Hepatocyte (in vitro differentiated cells): Measurements from ENCODE around the gene GPX4. TPM values are rescaled to one million over a fixed set of nuclear protein-coding genes. Genes with fewer than 3 reads are reported as not detected.

Experiments
- DNase-seq: peaks from one replicate; pipeline ENCODE4 v3.0.0-alpha.2; 2016; ENCODE audit warnings: low spot score
- H2AFZ ChIP-seq: fragments of 200-600 bp; sonication (generic); 2 replicates; pipeline ENCODE4 v1.6.0; 2016; ENCODE audit warnings: antibody characterized with exemption, mild to moderate bottlenecking
- H3K27ac ChIP-seq: fragments of 200-600 bp; sonication (generic); 2 replicates; pipeline ENCODE4 v1.5.1; 2016; ENCODE audit warnings: mild to moderate bottlenecking
- H3K27me3 ChIP-seq: fragments of 200-600 bp; sonication (generic); 2 replicates; pipeline ENCODE4 v1.6.1; 2016
- H3K36me3 ChIP-seq: fragments of 200-600 bp; sonication (generic); replicated peaks from 2 replicates; pipeline ENCODE4 v1.5.1; 2016; ENCODE audit warnings: low read depth; ENCODE audit not compliant: insufficient read depth
- H3K4me1 ChIP-seq: fragments of 200-600 bp; sonication (generic); 2 replicates; pipeline ENCODE4 v1.5.1; 2016; ENCODE audit warnings: mild to moderate bottlenecking, moderate library complexity; ENCODE audit not compliant: insufficient read depth
- H3K4me2 ChIP-seq: fragments of 200-600 bp; sonication (generic); 2 replicates; pipeline ENCODE4 v1.6.0; 2016
- H3K4me3 ChIP-seq: fragments of 200-600 bp; sonication (generic); 2 replicates; pipeline ENCODE4 v1.5.1; 2016; ENCODE audit warnings: mild to moderate bottlenecking
- H3K79me2 ChIP-seq: fragments of 200-600 bp; sonication (generic); 2 replicates; pipeline ENCODE4 v1.6.0; 2017; ENCODE audit warnings: mild to moderate bottlenecking
- H3K9me2 ChIP-seq: fragments of 200-600 bp; sonication (generic); replicated peaks from 2 replicates; pipeline ENCODE4 v1.6.0; 2017; ENCODE audit warnings: mild to moderate bottlenecking; ENCODE audit not compliant: insufficient read depth
- H3K9me3 ChIP-seq: fragments of 200-600 bp; sonication (generic); 2 replicates; pipeline ENCODE4 v1.5.1; 2016; ENCODE audit warnings: low read depth, mild to moderate bottlenecking
- H4K20me1 ChIP-seq: fragments of 200-600 bp; sonication (generic); 2 replicates; pipeline ENCODE4 v1.6.0; 2016; ENCODE audit warnings: mild to moderate bottlenecking; ENCODE audit not compliant: insufficient read depth, poor library complexity, severe bottlenecking
- EZH2 ChIP-seq: fragments of 200-600 bp; sonication (generic); IDR thresholded peaks from 2 replicates; pipeline ENCODE4 v1.6.1; 2016; ENCODE audit warnings: antibody characterized with exemption, mild to moderate bottlenecking, borderline replicate concordance
- EZH2phosphoT487 ChIP-seq: fragments of 200-600 bp; sonication (generic); IDR thresholded peaks from one replicate; pipeline ENCODE4 v1.6.1; 2018; ENCODE audit warnings: antibody characterized with exemption, mild to moderate bottlenecking, low read depth, moderate library complexity; ENCODE audit not compliant: unreplicated experiment, severe bottlenecking
- WGBS: methylation state at CpG from one replicate; pipeline ENCODE4 v1.1.6; 2016; ENCODE audit warnings: low lambda C conversion rate; ENCODE audit errors: missing lambda C conversion rate; 5-methylcytosine and 5-hydroxymethylcytosine counted together
- polyA plus RNA-seq: library from polyadenylated mRNA; unstranded; fragments of >200 nt; fragmentation: Nextera tagmentation; extraction: Ambion mirVana; gene quantifications from 2 replicates; pipeline ENCODE4 v1.2.1, GENCODE V29; 2016
- total RNA-seq: library from RNA; depleted of rRNA; stranded (reverse); fragments of >200 nt; gene quantifications from 2 replicates; pipeline ENCODE4 v1.2.3, GENCODE V29; 2014
- TF ChIP-seq, protein P1 (sequence below): fragments of 200-600 bp; sonication (generic); IDR thresholded peaks from 2 replicates; pipeline ENCODE4 v1.5.1; 2016; ENCODE audit warnings: antibody characterized with exemption, mild to moderate bottlenecking; ENCODE audit not compliant: poor library complexity

The GPX4 gene
- total and polyA plus RNA-seq, 2 experiments from 2014 or later: 539 to 735 TPM

DNA sequence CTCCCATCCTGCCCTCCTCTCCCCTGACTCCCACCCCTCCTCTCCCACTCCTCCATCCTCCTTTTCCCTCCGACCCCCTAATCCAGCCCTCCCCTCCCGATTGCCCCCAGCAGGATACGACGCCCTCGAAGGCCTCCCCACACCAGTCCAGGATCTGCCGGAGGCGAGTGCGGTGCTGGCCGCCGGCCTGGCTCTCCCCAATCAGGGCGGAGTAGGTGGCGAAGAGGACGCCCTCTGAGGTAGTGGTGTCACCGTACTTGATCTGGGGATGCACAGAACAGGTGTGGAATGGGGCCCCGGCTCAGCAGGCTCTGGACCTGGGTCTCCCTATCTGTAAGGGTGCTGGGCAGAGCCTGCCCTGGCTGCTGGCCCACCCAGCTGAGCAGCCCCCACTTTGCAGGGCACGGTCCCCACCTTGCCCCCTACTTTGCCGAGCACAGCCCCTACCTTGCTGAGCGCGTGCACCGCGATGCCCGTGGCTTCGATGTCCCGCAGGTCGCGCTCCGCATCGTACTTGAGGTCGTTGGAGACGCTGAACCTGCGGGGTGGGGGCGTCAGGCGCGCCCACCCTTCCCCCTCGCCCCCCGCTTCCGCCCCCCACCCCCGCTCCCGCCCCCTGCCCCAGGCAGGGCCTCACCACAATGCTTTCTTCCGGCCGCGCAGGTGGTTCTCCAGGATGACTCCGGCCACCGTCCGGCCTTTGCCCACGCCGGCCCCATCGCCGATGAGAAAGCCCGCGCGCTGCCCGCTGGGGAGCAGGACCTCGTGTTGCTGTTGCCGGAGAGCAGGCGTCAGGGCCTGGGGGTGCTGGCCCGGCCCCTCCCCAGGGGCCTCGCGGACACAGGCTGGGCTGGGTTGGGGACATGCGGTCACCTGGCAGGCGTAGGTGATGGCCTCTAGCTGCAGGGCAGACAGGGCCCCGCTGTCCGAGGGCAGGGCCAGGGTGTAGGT lies 18.5 kb downstream of the GPX4 start:
- H3K4me2 ChIP-seq: no peak overlapping the region
- H3K36me3 ChIP-seq: no peaks in the 10 kb centered on the region
- H4K20me1 ChIP-seq: no peaks in the 10 kb centered on the region
- no peak overlapping the region for H2AFZ ChIP-seq
- no peak overlapping the region for H3K4me3 ChIP-seq
- DNase-seq: no peak
- no peak overlapping the region for H3K27ac ChIP-seq
- no peaks in the 10 kb centered on the region for H3K9me3 ChIP-seq
- H3K9me2 ChIP-seq: no peaks in the 10 kb centered on the region
- H3K79me2 ChIP-seq: no peaks in the 10 kb centered on the region
- no peaks in the 10 kb centered on the region for H3K4me1 ChIP-seq
- H3K27me3 ChIP-seq: no peaks in the 10 kb centered on the region
- WGBS: 97% methylated on average over 38 of the region's 63 CpGs
- TF ChIP-seq EZH2 (no peak), EZH2phosphoT487 (no peak)
- TF ChIP-seq, protein P1, sequence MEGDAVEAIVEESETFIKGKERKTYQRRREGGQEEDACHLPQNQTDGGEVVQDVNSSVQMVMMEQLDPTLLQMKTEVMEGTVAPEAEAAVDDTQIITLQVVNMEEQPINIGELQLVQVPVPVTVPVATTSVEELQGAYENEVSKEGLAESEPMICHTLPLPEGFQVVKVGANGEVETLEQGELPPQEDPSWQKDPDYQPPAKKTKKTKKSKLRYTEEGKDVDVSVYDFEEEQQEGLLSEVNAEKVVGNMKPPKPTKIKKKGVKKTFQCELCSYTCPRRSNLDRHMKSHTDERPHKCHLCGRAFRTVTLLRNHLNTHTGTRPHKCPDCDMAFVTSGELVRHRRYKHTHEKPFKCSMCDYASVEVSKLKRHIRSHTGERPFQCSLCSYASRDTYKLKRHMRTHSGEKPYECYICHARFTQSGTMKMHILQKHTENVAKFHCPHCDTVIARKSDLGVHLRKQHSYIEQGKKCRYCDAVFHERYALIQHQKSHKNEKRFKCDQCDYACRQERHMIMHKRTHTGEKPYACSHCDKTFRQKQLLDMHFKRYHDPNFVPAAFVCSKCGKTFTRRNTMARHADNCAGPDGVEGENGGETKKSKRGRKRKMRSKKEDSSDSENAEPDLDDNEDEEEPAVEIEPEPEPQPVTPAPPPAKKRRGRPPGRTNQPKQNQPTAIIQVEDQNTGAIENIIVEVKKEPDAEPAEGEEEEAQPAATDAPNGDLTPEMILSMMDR: no peak

DNA sequence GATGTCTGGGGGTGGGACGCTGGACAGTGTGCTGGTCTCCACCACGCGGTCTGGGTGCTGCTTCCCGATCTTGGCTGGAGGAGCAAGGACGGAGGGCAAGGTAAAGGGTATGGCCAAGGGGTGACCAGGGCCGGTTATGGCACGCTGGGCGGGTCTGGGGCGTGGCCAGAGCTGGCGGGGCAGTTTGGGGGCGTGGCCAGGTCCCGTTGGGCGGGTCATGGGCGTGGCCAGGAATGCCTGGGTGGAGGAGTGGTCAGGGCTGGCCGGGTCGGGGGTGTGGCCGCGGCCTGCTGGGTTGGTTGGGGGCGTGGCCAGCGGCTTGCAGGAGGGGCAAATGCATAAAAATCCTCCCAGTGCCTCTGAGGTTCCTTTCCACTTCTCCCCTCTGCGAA lies 19.2 kb downstream of the GPX4 start:
- Histone ChIP-seq H3K27ac (no peak overlapping the region), H4K20me1 (no peaks in the 10 kb centered on the region), H2AFZ (no peak overlapping the region), H3K79me2 (peaks cover 1% of the 10 kb centered on the region), H3K36me3 (no peaks in the 10 kb centered on the region), H3K4me1 (no peaks in the 10 kb centered on the region), H3K4me2 (no peak overlapping the region), H3K4me3 (no peak overlapping the region), H3K9me3 (no peaks in the 10 kb centered on the region), H3K27me3 (no peaks in the 10 kb centered on the region), H3K9me2 (no peaks in the 10 kb centered on the region)
- DNase-seq: peak; percentile 75
- no peak for TF ChIP-seq EZH2phosphoT487
- 95% methylated on average over 10 of the region's 21 CpGs for WGBS

DNA sequence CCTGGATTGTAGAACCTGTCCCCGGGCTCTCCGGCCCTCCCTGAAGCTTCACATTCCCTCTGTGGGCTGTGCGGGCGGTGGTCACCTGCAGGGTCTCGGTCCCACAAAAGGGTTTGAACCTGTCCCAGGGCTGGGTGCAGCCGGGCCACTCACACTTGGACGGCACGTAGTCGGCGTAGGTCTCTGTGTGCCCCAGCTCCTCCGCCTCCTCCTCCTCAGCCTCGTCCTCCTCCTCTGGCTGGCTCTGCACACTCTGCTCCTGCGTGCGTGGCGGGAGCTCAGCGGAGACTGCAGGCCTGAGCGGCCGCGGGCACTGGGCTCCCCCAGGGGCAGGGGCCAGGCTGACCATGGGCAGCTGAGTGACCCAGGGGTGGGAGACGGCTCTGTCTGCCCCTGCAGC lies 19.6 kb downstream of the GPX4 start:
- H3K9me2 ChIP-seq: no peaks in the 10 kb centered on the region
- TF ChIP-seq EZH2 (no peak), EZH2phosphoT487 (no peak)
- TF ChIP-seq, protein P1: no peak
- no peak overlapping the region for H3K27ac ChIP-seq
- DNase-seq: no peak
- H3K4me2 ChIP-seq: no peak overlapping the region
- no peaks in the 10 kb centered on the region for H3K36me3 ChIP-seq
- no peak overlapping the region for H2AFZ ChIP-seq
- no peaks in the 10 kb centered on the region for H3K4me1 ChIP-seq
- 99% methylated on average over 20 of the region's 20 CpGs for WGBS
- H3K27me3 ChIP-seq: no peaks in the 10 kb centered on the region
- no peak overlapping the region for H3K4me3 ChIP-seq
- peaks cover 3% of the 10 kb centered on the region for H3K79me2 ChIP-seq
- H4K20me1 ChIP-seq: no peaks in the 10 kb centered on the region
- H3K9me3 ChIP-seq: no peaks in the 10 kb centered on the region

DNA sequence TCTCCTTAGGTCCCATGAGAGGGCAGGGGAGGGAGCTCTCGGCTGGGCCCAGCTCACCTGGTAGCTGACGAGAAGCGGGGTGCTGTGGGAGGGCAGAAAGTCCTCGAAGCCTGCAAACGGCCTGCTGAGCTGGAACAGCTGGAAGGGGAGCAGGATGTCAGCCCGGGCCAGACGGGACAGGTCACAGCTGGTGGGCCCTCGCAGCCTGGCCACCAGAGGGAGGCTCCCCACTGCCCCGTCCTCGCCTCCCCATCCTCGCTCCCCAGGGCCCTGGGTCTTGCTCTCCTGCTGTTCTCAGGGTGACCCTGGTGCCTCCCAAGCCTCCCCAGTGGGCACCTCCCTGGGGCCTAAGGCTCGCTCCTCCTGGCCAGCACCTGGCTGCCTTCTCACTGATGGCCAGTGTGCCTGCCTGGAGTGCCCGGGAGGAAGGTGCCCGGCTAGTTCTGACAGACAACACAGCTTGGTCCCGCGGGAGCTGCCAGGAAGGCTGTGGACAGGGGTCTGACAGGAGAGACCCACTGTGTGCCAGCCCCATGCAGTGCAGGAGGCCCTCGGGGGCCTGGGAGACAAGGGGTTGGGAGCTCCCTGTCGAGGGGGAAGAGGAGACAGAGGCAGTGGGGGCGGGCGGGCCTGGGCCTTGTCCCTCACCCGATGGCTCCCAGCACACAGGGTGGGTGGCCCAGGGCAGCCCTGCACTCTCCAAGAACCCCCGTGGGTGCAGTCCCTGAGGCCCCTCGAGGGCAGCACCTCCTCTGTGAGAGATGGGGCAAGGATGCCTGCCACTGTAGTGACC lies 20.3 kb downstream of the GPX4 start:
- H4K20me1 ChIP-seq: no peaks in the 10 kb centered on the region
- no peak overlapping the region for H3K27ac ChIP-seq
- no peak overlapping the region for H3K4me2 ChIP-seq
- no peaks in the 10 kb centered on the region for H3K27me3 ChIP-seq
- TF ChIP-seq EZH2phosphoT487: no peak
- TF ChIP-seq EZH2: no peak
- TF ChIP-seq, protein P1: no peak
- no peak overlapping the region for H3K4me3 ChIP-seq
- H3K4me1 ChIP-seq: no peaks in the 10 kb centered on the region
- no peaks in the 10 kb centered on the region for H3K36me3 ChIP-seq
- H3K79me2 ChIP-seq: peaks cover 3% of the 10 kb centered on the region
- no peaks in the 10 kb centered on the region for H3K9me3 ChIP-seq
- 97% methylated on average over 18 of the region's 23 CpGs for WGBS
- no peak overlapping the region for H2AFZ ChIP-seq
- H3K9me2 ChIP-seq: no peaks in the 10 kb centered on the region
- DNase-seq: no peak
